Mucosa of descending colon (tissue), 3 donors: ENCODE results near the gene TP63. TPM values are rescaled to one million over a fixed set of nuclear protein-coding genes. Genes with fewer than 3 reads are reported as not detected.
"Not testable (repeated sequence)": the region's sequence is repeated elsewhere in the genome, so short reads cannot be mapped to it uniquely, and the experiment has no call there.

Source experiments
- ATAC-seq: fragments of 200-7000 bp; cut with Tn5 transposase; one replicate; pipeline ENCODE4 v1.9.1; 2020; ENCODE audit warnings: mild to moderate bottlenecking, moderate library complexity
- DNase-seq, 3 donors: peaks; one replicate each; pipeline ENCODE4 v3.0.0-alpha.2; 2020
- H3K36me3 ChIP-seq: fragments of 200-600 bp; one replicate; pipeline ENCODE4 v1.8.0; 2021; ENCODE audit warnings: low read depth, mild to moderate bottlenecking
- H3K4me1 ChIP-seq: fragments of 200-600 bp; one replicate; pipeline ENCODE4 v1.8.0; 2021; ENCODE audit warnings: low read depth, mild to moderate bottlenecking
- H3K4me3 ChIP-seq: fragments of 200-600 bp; one replicate; pipeline ENCODE4 v1.8.0; 2021; ENCODE audit warnings: mild to moderate bottlenecking
- H3K9me3 ChIP-seq: fragments of 200-600 bp; one replicate; pipeline ENCODE4 v1.8.0; 2021; ENCODE audit warnings: mild to moderate bottlenecking
- intact Hi-C, 2 donors: fragments of 100-400 bp; cut with DNase I in 1 of 2; cut with micrococcal nuclease in 1 of 2; formaldehyde crosslinking; loops; one replicate each; pipeline versions ENCODE4 v1.11.0 to v1.11.1; 2022; cut with DNase I, micrococcal nuclease
- total RNA-seq, 3 donors: library from RNA; stranded (reverse); fragmentation: NEBNext Ultra II Directional in 2 of 3; extraction: Animal tissue kit (Norgen Biotek cat#: 25700) in 2 of 3; gene quantifications; one replicate each; pipeline versions ENCODE4 v1.2.1 to v1.2.4, GENCODE V29; 2021 to 2023
- TF ChIP-seq, protein P1 (sequence below): fragments of 200-600 bp; IDR thresholded peaks from one replicate; pipeline ENCODE4 v1.8.0; 2022; ENCODE audit warnings: antibody characterized with exemption, mild to moderate bottlenecking
- donor health status: DM: no; HTN: no; CAD: no; lungs with moderate emphysema.
- donor health status: DM: no; HTN: no; CAD: no.
- donor health status: DM: no; HTN: yes; CAD: no.

TP63 gene
- total RNA-seq, 3 donors from 2014 or later = 0.31 to 0.57 TPM; not detected in 1

DNA sequence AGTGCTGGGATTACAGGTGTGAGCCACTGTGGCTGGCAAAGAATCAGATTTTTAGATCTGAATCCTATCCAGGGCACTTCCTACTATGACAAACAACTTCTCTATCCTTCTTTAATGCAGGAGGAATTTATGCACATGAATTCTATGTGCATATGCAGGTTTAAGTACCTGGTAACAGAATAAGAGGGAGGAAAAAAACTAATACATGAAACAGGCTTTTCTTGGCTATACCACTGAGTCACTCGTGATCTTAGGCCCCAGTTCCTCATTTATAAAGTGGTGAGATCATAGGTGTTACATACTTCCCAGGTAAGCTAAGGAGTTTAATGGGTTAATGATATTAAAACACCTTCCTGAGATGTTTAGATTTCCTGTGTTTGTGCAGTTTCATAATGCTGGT, 108.2 kb downstream of the TP63 start:
- ATAC-seq = no peak
- H3K9me3 ChIP-seq = no peaks in the 10 kb centered on the region
- no peak overlapping the region for H3K4me3 ChIP-seq
- TF ChIP-seq, protein P1, sequence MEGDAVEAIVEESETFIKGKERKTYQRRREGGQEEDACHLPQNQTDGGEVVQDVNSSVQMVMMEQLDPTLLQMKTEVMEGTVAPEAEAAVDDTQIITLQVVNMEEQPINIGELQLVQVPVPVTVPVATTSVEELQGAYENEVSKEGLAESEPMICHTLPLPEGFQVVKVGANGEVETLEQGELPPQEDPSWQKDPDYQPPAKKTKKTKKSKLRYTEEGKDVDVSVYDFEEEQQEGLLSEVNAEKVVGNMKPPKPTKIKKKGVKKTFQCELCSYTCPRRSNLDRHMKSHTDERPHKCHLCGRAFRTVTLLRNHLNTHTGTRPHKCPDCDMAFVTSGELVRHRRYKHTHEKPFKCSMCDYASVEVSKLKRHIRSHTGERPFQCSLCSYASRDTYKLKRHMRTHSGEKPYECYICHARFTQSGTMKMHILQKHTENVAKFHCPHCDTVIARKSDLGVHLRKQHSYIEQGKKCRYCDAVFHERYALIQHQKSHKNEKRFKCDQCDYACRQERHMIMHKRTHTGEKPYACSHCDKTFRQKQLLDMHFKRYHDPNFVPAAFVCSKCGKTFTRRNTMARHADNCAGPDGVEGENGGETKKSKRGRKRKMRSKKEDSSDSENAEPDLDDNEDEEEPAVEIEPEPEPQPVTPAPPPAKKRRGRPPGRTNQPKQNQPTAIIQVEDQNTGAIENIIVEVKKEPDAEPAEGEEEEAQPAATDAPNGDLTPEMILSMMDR = no peak
- intact Hi-C loops = no loop called here
- no peaks in the 10 kb centered on the region for H3K36me3 ChIP-seq
- no peaks in the 10 kb centered on the region for H3K4me1 ChIP-seq
- no peak for DNase-seq

DNA sequence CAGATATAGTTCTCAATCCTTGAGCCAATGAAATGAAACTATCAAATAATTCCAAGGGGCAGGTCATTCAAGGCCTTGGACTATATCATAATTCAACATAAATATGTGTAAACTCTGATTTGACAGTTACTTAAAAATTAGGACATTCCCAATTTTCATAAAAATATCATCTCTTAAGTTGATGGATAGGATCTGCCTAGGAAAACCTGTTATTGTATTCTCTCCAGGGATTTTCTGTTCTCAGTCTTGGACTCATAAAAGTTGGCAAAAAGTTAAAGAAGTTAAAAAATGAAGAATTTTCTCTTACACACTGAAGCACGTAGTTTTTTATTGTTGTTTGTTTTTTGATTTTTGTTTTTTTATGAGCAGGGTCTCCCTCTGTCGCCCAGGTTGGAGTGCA, 109.0 kb downstream of the TP63 start:
- intact Hi-C loops = no loop called here

DNA sequence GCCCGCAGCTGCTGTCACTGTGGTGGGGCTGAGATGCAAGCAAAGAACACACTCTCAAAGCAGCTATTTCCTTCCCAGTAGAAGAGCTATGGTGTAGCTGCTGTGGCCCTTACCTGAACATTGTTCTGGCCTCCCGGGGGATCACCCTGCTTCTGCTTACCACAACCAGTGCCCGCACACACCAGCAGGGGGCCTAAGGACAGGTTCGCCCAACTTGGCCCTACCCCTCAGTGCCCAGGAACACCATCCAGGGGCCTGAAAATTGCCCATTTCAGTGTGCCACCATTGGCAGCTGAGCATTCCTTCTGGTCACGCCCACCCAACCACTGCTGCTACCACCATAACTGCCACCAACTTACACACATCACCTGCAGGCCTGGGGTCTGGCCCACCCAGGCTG, 113.0 kb downstream of the TP63 start:
- no peak for DNase-seq
- no peak for ATAC-seq

More for the DNA sequence above, 109.0 kb downstream of the TP63 start:
- no peak for ATAC-seq
- H3K9me3 ChIP-seq = no peaks in the 10 kb centered on the region
- TF ChIP-seq, protein P1 = no peak
- DNase-seq = no peak
- no peaks in the 10 kb centered on the region for H3K4me1 ChIP-seq
- H3K36me3 ChIP-seq = no peaks in the 10 kb centered on the region
- no peak overlapping the region for H3K4me3 ChIP-seq

DNA sequence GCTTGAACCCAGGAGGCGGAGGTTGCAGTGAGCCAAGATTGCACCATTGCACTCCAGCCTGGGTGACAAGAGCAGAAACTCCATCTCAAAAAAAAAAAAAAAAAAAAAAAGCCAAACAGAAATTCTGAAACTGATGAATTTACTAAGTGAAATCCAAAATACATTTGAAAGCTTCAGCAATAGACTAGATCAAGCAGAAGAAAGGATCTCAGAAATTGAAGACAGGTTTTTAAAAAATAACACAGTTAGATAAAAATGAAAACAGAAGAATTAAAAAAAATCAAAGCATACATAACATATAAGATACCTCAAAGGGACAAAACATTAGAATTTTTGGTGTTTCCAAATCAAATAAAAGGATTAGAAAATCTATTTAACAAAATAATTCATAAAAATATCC, 114.4 kb downstream of the TP63 start:
- ATAC-seq (no peak), DNase-seq (no peak)
- intact Hi-C loops = no loop called here
- H3K4me3 ChIP-seq = no peak overlapping the region
- TF ChIP-seq, protein P1 = no peak
- peaks cover 5% of the 10 kb centered on the region for H3K9me3 ChIP-seq
- H3K4me1 ChIP-seq = no peaks in the 10 kb centered on the region
- H3K36me3 ChIP-seq = no peaks in the 10 kb centered on the region

More for the DNA sequence above, 113.0 kb downstream of the TP63 start:
- intact Hi-C loops = no loop called here
- H3K36me3 ChIP-seq = no peaks in the 10 kb centered on the region
- H3K4me1 ChIP-seq = no peaks in the 10 kb centered on the region
- H3K9me3 ChIP-seq = peaks cover 5% of the 10 kb centered on the region
- TF ChIP-seq, protein P1 = no peak
- no peak overlapping the region for H3K4me3 ChIP-seq

DNA sequence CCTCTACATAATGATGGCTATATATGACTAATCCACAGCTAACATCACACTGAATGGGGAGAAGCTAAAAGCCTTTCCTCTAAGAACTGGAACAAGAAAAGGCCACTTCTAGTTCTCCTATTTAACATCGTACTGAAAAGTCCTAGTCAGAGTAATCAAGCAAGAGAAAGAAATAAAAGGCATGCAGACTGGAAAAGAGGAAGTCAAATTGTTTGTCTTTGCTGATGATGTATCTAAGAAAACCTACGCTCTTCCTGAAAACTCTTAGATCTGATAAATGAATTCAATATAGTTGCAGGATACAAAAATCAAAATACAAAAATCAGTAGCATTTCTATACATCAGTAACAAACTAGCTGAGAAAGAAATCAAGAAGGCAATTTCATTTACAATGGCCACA, 116.9 kb downstream of the TP63 start:
- Histone ChIP-seq H3K4me3 (no peak overlapping the region), H3K36me3 (no peaks in the 10 kb centered on the region), H3K9me3 (peaks cover 5% of the 10 kb centered on the region), H3K4me1 (no peaks in the 10 kb centered on the region)
- no peak for DNase-seq
- TF ChIP-seq, protein P1 = no peak
- intact Hi-C loops = no loop called here
- no peak for ATAC-seq

DNA sequence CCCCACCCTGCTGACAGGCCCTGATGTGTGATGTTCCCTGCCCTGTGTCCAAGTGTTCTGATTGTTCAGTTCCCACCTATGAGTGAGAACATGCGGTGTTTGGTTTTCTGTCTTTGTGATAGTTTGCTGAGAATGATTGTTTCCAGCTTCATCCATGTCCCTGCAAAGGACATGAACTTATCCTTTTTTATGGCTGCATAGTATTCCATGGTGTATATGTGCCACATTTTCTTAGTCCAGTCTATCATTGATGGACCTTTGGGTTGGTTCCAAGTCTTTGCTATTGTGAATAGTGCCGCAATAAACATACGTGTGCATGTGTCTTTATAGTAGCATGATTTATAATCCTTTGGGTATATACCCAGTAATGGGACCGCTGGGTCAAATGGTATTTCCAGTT, 119.8 kb downstream of the TP63 start:
- H3K9me3 ChIP-seq, H3K36me3 ChIP-seq, H3K4me1 ChIP-seq, ATAC-seq, DNase-seq, intact Hi-C loops, H3K4me3 ChIP-seq: not testable (repeated sequence)
